Fibroblast of skin of scalp (primary cell): ENCODE results near the gene CABP7. TPM values are rescaled to one million over a fixed set of nuclear protein-coding genes. Genes with fewer than 3 reads are reported as not detected.

ENCODE experiments used
- DNase-seq: peaks from one replicate; pipeline ENCODE4 v3.0.0-alpha.2; 2013
- polyA plus RNA-seq, 2 experiments: library from polyadenylated mRNA; unstranded; fragments of 120-200 nt; gene quantifications; one replicate each; pipeline ENCODE4 v1.2.1, GENCODE V29; 2013; ENCODE audit not compliant: insufficient read length in 2 of 2

CABP7 gene
- 0.06 TPM for polyA plus RNA-seq (2013, experiment 1 of 2; ENCODE audit: insufficient read length)
- 0.14 TPM for polyA plus RNA-seq (2013, experiment 2 of 2; ENCODE audit: insufficient read length)

GRCh38 chr22:29719899-29720645 is at the start of gene CABP7:
Gene CABP7 (plus strand): TSS chr22:29720003. CDS start chr22:29720425, 422 bp downstream.
- no peak for DNase-seq

GRCh38 chr22:29670626-29671025 is 49.2 kb upstream of the CABP7 start:
- DNase-seq, result no peak

- DNase-seq, result no peak
Measured at GRCh38 chr22:29673361-29674066, 46.3 kb upstream of the CABP7 start.

GRCh38 chr22:29674121-29674520 is 45.7 kb upstream of the CABP7 start:
- DNase-seq, result no peak

GRCh38 chr22:29679316-29679715 is 40.5 kb upstream of the CABP7 start:
- DNase-seq, result no peak

GRCh38 chr22:29683536-29683935 is 36.3 kb upstream of the CABP7 start:
- no peak for DNase-seq

- DNase-seq, result no peak
Measured at GRCh38 chr22:29684244-29684643, 35.6 kb upstream of the CABP7 start.

- no peak for DNase-seq
Measured at GRCh38 chr22:29689206-29689879, 30.5 kb upstream of the CABP7 start.

- peak; percentile 45 for DNase-seq
Measured at GRCh38 chr22:29689880-29690213, 30.0 kb upstream of the CABP7 start.

GRCh38 chr22:29690476-29690875 is 29.3 kb upstream of the CABP7 start:
- peak; percentile 9 for DNase-seq

- DNase-seq, result no peak
Measured at GRCh38 chr22:29691636-29692326, 28.0 kb upstream of the CABP7 start.

GRCh38 chr22:29692327-29692640 is 27.5 kb upstream of the CABP7 start:
- DNase-seq, result no peak

- DNase-seq, result no peak
Measured at GRCh38 chr22:29693161-29693560, 26.6 kb upstream of the CABP7 start.

GRCh38 chr22:29693671-29694070 is 26.1 kb upstream of the CABP7 start:
- no peak for DNase-seq

- no peak for DNase-seq
Measured at GRCh38 chr22:29695129-29695926, 24.5 kb upstream of the CABP7 start.

GRCh38 chr22:29697853-29698598 is 21.8 kb upstream of the CABP7 start:
- DNase-seq, result no peak

- peak; percentile 37 for DNase-seq
Measured at GRCh38 chr22:29700206-29700899, 19.4 kb upstream of the CABP7 start.

GRCh38 chr22:29700900-29701154 is 19.0 kb upstream of the CABP7 start:
- no peak for DNase-seq

GRCh38 chr22:29701155-29701999 is 18.4 kb upstream of the CABP7 start:
- DNase-seq, result peak; percentile 6
